Upper lobe of left lung (tissue), 4 donors: ENCODE results near the gene FAM72B.
"Not testable (repeated sequence)": the region's sequence is repeated elsewhere in the genome, so short reads cannot be mapped to it uniquely, and the experiment has no call there.

Experiments used
- CTCF ChIP-seq, 6 experiments: fragments of 450-650 bp in 4 of 6; fragments of 200-600 bp in 2 of 6; sonication (generic) in 2 of 6; IDR thresholded peaks; one replicate each; pipeline ENCODE4 v1.5.1; 2016 to 2019; ENCODE audit warnings: antibody characterized with exemption in 6 of 6
- POLR2A ChIP-seq, 4 donors: fragments of 450-650 bp; IDR thresholded peaks; one replicate each; pipeline ENCODE4 v1.5.1; 2016 to 2017; ENCODE audit warnings: antibody characterized with exemption in 4 of 4, mild to moderate bottlenecking in 2 of 4

GRCh38 chr1:121221770-121222169 lies 37.6 kb upstream of the FAM72B start:
- TF ChIP-seq CTCF, POLR2A (IDR thresholded peaks at IDR 0.05): not testable (repeated sequence)
